ENCODE measurements around the gene PRR30.

Gene PRR30

GRCh38 chr2:27152796-27153464 is 13.7 kb upstream of the PRR30 start:
- no peak for FAIRE-seq

GRCh38 chr2:27152102-27152795 is 13.0 kb upstream of the PRR30 start:
- FAIRE-seq = no peak

DNA sequence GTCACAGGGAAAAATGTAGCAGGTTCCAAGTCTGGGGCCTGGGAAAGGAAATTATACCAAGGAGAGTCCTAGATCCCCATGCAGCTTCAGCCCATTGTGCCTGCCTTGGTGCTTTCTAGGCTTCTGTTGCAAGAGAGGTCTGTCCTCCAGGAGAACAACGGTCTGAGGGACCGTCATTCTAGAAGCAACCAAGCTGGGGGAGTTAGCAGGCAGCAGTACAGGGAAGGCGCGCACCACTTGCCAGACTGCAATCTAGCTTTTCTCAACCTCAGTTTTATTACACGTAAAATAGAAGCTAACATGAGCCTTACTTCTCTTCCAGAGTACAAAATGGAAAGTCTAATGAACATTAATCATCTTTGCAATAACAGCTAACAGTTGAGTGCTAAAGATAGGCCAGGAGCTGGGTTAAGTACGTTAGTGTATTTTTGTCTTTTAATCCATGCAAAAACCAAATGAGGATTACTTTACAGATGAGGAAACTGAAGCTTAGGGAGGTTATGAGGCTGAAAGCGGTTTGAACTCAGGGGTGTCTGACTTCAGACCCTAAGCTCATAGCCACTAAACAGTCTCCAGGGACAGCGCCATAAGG is 11.5 kb upstream of the PRR30 start:
- FAIRE-seq = no peak

DNA sequence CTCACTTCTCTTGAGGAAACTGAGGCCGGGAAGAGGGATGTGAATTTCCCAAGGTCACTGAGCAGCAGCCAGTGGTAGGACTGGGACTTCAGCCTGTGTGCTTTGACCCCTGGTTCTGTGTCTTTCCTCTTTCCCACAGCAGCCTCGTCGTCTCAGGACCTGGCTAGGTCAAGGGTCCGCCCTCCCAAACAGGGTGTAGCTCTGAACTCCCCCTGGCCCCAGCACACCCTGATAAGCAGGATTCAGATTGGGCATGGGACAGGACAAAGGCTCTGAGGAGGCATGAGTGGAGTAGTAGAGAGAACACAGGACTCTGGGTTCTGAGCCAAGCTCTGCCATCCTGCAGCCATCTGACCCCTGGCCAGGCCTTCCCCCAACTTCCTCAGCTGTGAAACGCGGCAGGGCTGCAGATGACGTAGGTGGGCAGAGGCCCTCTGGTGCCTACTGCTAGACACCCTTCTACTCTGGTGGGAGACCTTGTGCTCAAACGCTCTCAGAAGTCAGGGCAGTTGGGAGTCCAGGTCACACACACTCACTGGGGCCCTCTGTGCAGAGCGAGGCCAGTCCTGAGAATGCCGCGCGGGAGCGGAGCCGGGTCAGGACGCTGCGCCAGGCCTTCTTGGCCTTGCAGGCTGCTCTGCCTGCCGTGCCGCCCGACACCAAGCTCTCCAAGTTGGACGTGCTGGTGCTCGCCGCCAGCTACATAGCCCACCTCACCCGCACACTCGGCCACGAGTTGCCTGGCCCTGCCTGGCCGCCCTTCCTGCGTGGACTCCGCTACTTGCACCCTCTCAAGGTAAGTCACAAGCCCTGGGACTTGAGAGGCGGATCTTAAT is 10.6 kb upstream of the PRR30 start:
- no peak for FAIRE-seq

DNA sequence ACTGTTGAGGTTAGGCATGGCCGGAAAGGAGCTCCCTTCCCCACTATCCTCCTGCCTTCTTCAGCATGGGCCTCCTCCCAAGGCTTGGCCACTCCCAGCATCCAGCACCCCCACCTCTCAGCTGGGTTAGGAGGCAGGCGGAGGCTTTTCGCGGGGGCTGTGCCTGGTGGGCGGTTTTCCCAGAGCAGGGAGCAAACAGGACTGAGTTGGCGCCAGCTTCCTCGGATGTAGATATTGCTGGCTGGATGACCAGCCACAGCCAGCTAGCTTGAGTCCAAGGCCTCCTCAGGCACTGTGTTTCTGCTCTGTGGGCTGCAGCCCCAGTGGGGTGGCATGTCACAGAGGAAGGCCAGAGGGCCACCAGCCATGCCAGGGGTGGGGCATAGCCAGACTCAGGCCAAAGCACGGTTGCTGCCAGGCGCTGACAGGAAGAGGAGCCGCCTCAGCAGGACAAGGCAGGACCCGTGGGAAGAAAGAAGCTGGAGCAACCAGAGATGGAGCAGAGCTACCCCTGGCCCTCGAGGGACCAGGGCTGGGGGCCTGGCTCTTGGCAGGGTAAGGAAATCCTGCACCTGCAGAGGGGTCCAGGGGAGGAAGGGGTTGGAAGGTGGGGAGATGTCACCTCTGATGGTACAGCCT is 9.7 kb upstream of the PRR30 start, which contains the start of gene TCF23:
TCF23 (plus strand) TSS at position 204 of the 639 bp plus-strand sequence; CDS start at position 334, 130 bp downstream.
- FAIRE-seq = no peak

GRCh38 chr2:27147935-27148334 is 8.7 kb upstream of the PRR30 start:
- no peak for FAIRE-seq

- FAIRE-seq = no peak
Observed at GRCh38 chr2:27145682-27146081, 6.5 kb upstream of the PRR30 start.

DNA sequence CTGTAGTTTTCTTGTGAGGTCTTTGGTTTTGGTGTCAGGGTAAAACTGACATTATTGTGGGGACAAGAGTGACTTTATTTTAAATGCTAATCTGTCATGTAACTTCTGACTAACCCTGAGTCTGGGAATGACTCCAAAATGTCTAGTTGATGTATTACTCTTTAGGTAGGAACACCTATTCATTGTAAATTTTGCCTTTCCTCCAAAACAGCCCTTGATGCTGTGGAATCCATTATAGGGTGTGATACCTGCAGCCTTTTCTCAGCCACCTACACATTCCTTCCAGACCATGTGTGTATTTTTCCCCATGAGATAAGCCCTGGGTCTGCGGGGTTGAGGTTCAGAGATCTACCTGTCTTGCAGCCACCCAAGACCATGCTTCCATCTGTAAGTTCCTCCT is 4.1 kb upstream of the PRR30 start:
- no peak for FAIRE-seq

- FAIRE-seq = no peak
Observed at GRCh38 chr2:27138111-27138510, 1.1 kb downstream of the PRR30 start.

GRCh38 chr2:27137322-27137935 is 1.8 kb downstream of the PRR30 start:
- FAIRE-seq = no peak

GRCh38 chr2:27136751-27137150 is 2.5 kb downstream of the PRR30 start:
- FAIRE-seq = no peak

DNA sequence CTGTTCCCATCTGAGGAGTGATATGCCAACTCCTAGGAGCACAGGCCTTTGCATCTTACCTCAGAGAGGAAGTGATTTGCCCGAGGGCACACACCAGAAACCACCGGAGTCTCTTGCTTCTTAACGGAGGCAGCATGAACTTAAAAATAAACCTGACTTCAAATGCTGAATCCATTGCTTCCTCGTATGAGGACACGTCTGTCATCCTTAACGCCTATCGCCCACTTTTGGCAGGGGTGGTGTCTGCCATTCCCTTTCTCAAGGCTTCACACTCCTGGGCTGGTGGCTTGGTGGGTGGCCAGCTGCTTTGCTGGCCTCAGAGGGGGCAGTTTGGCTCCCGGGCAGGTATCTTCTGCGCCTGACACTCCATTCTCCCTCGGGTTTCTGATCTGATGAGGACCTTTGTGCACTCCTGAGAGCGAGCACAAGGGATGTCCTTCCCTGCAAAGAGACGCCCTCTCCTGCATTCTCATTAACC is 3.7 kb downstream of the PRR30 start:
- FAIRE-seq = no peak

DNA sequence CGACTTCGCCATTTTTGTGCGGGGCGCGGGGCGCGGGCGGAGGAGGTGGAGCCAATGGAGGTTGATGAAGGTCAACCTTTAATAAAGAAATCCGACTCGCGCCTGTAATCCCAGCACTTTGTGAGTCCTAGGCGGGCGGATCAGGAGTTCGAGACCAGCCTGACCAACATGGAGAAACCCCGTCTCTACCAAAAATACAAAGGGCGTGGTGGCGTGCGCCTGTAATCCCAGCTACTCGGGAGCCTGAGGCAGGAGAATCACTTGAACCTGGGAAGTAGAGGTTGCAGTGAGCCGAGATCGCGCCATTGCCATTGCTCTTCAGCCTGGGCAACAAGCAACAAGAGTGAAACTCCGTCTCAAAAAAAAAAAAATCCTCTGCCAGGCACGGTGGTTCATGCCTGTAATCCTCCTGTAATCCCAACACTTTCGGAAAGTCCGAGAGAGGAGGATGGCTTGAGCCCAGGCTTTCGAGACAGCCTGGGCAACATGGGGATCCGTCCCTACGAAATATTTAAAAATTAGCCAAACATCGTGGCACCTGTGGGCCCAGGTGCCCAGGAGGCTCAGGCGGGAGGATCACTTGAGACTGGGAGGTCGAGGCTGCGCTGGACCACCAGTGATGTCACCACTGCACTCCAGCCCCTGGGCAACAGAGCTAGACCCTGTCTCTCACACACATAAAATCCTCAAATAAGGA is 4.3 kb downstream of the PRR30 start:
- no peak for FAIRE-seq

- peak; percentile 34 for FAIRE-seq
Observed at GRCh38 chr2:27133905-27134780, 5.1 kb downstream of the PRR30 start, which contains the start of gene PREB. PREB (minus strand) TSS chr2:27134636; CDS start chr2:27134421, 215 bp downstream.

DNA sequence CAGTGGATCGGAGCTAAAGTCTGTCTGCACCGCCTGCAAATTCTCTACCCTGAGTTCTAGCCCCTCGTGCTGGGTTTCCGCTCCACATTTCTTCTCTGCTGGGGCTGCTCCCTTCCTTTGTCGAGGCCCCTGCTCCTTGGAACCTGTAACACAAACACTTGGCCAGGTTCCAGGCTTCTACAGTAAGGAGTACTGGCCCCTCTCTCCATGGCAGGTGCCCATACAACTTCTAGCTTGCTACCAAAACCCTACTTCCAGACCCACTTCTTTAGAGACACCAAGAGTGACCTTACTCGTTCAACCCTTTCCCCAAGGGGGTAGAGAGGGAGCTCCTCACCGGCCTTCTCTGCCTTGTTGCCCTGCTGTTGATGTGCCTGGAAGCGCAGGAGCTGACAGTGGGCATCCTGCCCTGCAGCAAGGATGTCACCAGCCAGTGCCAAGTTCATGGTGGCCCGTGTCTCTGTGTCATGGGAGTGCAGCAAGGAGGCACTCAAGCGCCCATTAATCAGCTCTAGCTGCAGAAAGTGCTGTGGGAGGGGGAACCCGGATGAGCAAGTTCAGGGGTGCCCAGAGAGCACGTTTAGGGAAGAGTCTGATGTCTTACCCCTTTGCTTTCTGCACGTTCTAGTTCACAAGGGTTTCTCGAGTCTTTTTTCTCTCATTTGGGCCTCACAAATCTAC is 5.9 kb downstream of the PRR30 start:
- no peak for FAIRE-seq

DNA sequence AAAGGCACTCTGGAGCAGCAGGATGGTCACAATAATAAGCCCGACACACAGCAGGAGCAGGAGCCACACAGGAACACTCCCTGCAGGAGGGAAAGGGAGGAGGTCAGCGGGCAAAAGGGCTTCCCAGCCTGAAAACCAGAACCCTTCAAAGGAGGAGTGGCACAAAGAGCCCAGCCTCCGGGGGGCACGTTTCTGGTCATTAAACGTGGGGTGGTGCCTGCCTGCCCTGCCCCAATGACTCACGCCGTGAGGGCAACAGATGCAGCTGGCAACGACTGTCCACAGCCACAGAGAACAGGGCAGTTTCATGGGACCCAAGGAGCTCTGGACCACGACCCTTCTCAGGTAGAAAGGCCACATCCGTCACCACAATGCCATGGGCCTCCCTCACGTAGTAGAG is 7.8 kb downstream of the PRR30 start:
- no peak for FAIRE-seq

GRCh38 chr2:27130396-27130795 is 8.8 kb downstream of the PRR30 start:
- FAIRE-seq = no peak

DNA sequence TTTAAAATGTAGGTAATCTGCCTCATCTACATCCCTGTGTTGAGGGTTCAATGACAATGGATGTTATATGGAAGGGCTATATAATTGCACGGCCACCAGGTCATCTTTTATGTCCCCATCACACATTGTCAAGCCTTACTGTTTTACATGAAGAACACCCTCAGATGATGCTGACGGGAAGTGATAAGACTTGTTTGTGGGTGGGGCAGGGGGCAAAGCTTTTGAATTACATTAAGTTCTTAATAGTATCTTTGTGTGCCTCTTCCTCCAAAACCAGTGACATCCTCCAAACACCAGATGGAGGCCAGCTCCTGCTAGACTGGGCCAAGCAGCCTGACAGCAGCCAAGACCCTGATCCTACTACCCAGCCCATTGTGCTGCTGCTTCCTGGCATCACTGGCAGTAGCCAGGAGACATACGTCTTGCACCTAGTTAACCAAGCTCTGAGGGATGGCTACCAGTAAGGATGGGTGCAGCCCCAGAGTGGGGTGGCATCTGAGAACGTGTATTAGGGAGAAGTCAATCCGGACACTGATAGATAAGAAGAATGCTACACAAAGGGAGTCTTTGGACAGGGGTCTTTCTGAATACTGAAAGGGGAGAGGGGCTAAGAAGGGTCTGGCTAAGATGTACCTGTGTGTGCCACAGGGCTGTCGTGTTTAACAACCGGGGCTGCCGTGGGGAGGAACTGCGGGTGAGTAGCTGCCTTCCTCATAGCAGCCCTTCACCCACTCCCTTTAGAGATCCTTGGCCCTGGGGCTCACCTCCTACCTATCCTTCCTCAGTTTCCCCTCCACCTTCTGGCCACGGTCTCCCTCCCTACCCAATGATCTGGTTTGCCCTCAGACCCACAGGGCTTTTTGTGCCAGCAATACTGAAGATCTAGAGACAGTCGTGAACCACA is 10.3 kb downstream of the PRR30 start:
- FAIRE-seq = no peak

Data from TTC549 (cell line).